ENCODE measurements around the gene PF4V1.
A peak's percentile ranks its signal among the peaks of the same experiment; 100 is the strongest.

The PF4V1 gene

GRCh38 chr4:73853246-73853704, at the start of gene PF4V1:
TSS of gene PF4V1 (plus strand) at chr4:73853296. CDS start at chr4:73853363, 67 bp downstream.
- H3K9me3 Mint-ChIP-seq: no peaks in the 10 kb centered on the region
- H3K4me3 Mint-ChIP-seq: no peak within 1 kb of the TSS
- H3K36me3 Mint-ChIP-seq (ENCODE audit: low read depth): no peaks in the 10 kb centered on the region
- peaks cover 6% of the 10 kb centered on the region for H3K27me3 Mint-ChIP-seq (ENCODE audit: low read depth)
- no peak within 1 kb of the TSS for H3K27ac Mint-ChIP-seq
- H3K4me1 Mint-ChIP-seq (ENCODE audit: low read depth): no peaks in the 10 kb centered on the region

- Mint-ChIP-seq H3K9me3 (peaks cover 19% of the 10 kb centered on the region), H3K4me1 (ENCODE audit: low read depth) (peaks cover 8% of the 10 kb centered on the region), H3K36me3 (ENCODE audit: low read depth) (peaks cover 3% of the 10 kb centered on the region), H3K27me3 (ENCODE audit: low read depth) (peaks cover 25% of the 10 kb centered on the region), H3K27ac (no peak overlapping the region), H3K4me3 (no peak overlapping the region)
These were observed 42.9 kb upstream of the PF4V1 start for GRCh38 chr4:73810191-73810590.

GRCh38 chr4:73811841-73812240, 41.3 kb upstream of the PF4V1 start:
- H3K36me3 Mint-ChIP-seq (ENCODE audit: low read depth): peaks cover 5% of the 10 kb centered on the region
- H3K4me3 Mint-ChIP-seq: no peak overlapping the region

GRCh38 chr4:73814679-73815078, 38.4 kb upstream of the PF4V1 start:
- Mint-ChIP-seq H3K27me3 (ENCODE audit: low read depth) (peaks cover 3% of the 10 kb centered on the region), H3K4me1 (ENCODE audit: low read depth) (peaks cover 13% of the 10 kb centered on the region), H3K27ac (peak overlapping the region; percentile 77), H3K9me3 (peaks cover 25% of the 10 kb centered on the region), H3K36me3 (ENCODE audit: low read depth) (peaks cover 5% of the 10 kb centered on the region), H3K4me3 (no peak overlapping the region)

More at GRCh38 chr4:73811841-73812240, 41.3 kb upstream of the PF4V1 start:
- peaks cover 10% of the 10 kb centered on the region for H3K27me3 Mint-ChIP-seq (ENCODE audit: low read depth)
- no peak overlapping the region for H3K27ac Mint-ChIP-seq
- peaks cover 21% of the 10 kb centered on the region for H3K9me3 Mint-ChIP-seq
- H3K4me1 Mint-ChIP-seq (ENCODE audit: low read depth): peaks cover 12% of the 10 kb centered on the region

- Mint-ChIP-seq H3K27me3 (ENCODE audit: low read depth) (peaks cover 3% of the 10 kb centered on the region), H3K36me3 (ENCODE audit: low read depth) (peaks cover 5% of the 10 kb centered on the region), H3K4me3 (no peak overlapping the region), H3K4me1 (ENCODE audit: low read depth) (peaks cover 13% of the 10 kb centered on the region), H3K9me3 (peaks cover 25% of the 10 kb centered on the region), H3K27ac (peak overlapping the region; percentile 77)
These were observed 38.0 kb upstream of the PF4V1 start for GRCh38 chr4:73815145-73815544.

GRCh38 chr4:73816814-73817213, 36.3 kb upstream of the PF4V1 start:
- Mint-ChIP-seq H3K4me1 (ENCODE audit: low read depth) (peaks cover 13% of the 10 kb centered on the region), H3K27me3 (ENCODE audit: low read depth) (peaks cover 3% of the 10 kb centered on the region), H3K36me3 (ENCODE audit: low read depth) (peaks cover 5% of the 10 kb centered on the region), H3K27ac (peak overlapping the region; percentile 4), H3K9me3 (peaks cover 25% of the 10 kb centered on the region), H3K4me3 (no peak overlapping the region)

- Mint-ChIP-seq H3K27ac (no peak overlapping the region), H3K27me3 (ENCODE audit: low read depth) (peaks cover 3% of the 10 kb centered on the region), H3K36me3 (ENCODE audit: low read depth) (peaks cover 5% of the 10 kb centered on the region), H3K4me3 (no peak overlapping the region), H3K4me1 (ENCODE audit: low read depth) (peaks cover 13% of the 10 kb centered on the region), H3K9me3 (peaks cover 25% of the 10 kb centered on the region)
These were observed 35.8 kb upstream of the PF4V1 start for GRCh38 chr4:73817341-73817740.

- peaks cover 3% of the 10 kb centered on the region for H3K27me3 Mint-ChIP-seq (ENCODE audit: low read depth)
- no peak overlapping the region for H3K4me3 Mint-ChIP-seq
- peaks cover 4% of the 10 kb centered on the region for H3K9me3 Mint-ChIP-seq
- peaks cover 3% of the 10 kb centered on the region for H3K4me1 Mint-ChIP-seq (ENCODE audit: low read depth)
- H3K36me3 Mint-ChIP-seq (ENCODE audit: low read depth): no peaks in the 10 kb centered on the region
- H3K27ac Mint-ChIP-seq: no peak overlapping the region
These were observed 31.8 kb upstream of the PF4V1 start for GRCh38 chr4:73821325-73821724.

- no peaks in the 10 kb centered on the region for H3K4me1 Mint-ChIP-seq (ENCODE audit: low read depth)
- H3K27ac Mint-ChIP-seq: no peak overlapping the region
- peaks cover 9% of the 10 kb centered on the region for H3K9me3 Mint-ChIP-seq
- H3K36me3 Mint-ChIP-seq (ENCODE audit: low read depth): no peaks in the 10 kb centered on the region
- H3K4me3 Mint-ChIP-seq: no peak overlapping the region
- H3K27me3 Mint-ChIP-seq (ENCODE audit: low read depth): peaks cover 6% of the 10 kb centered on the region
These were observed 30.7 kb upstream of the PF4V1 start for GRCh38 chr4:73822389-73822788.

GRCh38 chr4:73822812-73823504, 30.1 kb upstream of the PF4V1 start:
- Mint-ChIP-seq H3K4me1 (ENCODE audit: low read depth) (no peaks in the 10 kb centered on the region), H3K9me3 (peaks cover 5% of the 10 kb centered on the region), H3K36me3 (ENCODE audit: low read depth) (no peaks in the 10 kb centered on the region), H3K27me3 (ENCODE audit: low read depth) (peaks cover 4% of the 10 kb centered on the region), H3K27ac (no peak overlapping the region), H3K4me3 (no peak overlapping the region)

- no peak overlapping the region for H3K27ac Mint-ChIP-seq
- H3K4me3 Mint-ChIP-seq: no peak overlapping the region
- no peaks in the 10 kb centered on the region for H3K4me1 Mint-ChIP-seq (ENCODE audit: low read depth)
- H3K36me3 Mint-ChIP-seq (ENCODE audit: low read depth): no peaks in the 10 kb centered on the region
- peaks cover 5% of the 10 kb centered on the region for H3K9me3 Mint-ChIP-seq
- H3K27me3 Mint-ChIP-seq (ENCODE audit: low read depth): peaks cover 3% of the 10 kb centered on the region
These were observed 29.3 kb upstream of the PF4V1 start for GRCh38 chr4:73823760-73824159.

- H3K27me3 Mint-ChIP-seq (ENCODE audit: low read depth): peaks cover 3% of the 10 kb centered on the region
- H3K9me3 Mint-ChIP-seq: peaks cover 5% of the 10 kb centered on the region
- H3K4me3 Mint-ChIP-seq: no peak overlapping the region
- H3K36me3 Mint-ChIP-seq (ENCODE audit: low read depth): no peaks in the 10 kb centered on the region
- no peak overlapping the region for H3K27ac Mint-ChIP-seq
- H3K4me1 Mint-ChIP-seq (ENCODE audit: low read depth): no peaks in the 10 kb centered on the region
These were observed 24.1 kb upstream of the PF4V1 start for GRCh38 chr4:73828956-73829355.

- no peaks in the 10 kb centered on the region for H3K4me1 Mint-ChIP-seq (ENCODE audit: low read depth)
- no peaks in the 10 kb centered on the region for H3K36me3 Mint-ChIP-seq (ENCODE audit: low read depth)
- H3K9me3 Mint-ChIP-seq: peaks cover 5% of the 10 kb centered on the region
- H3K27me3 Mint-ChIP-seq (ENCODE audit: low read depth): peaks cover 9% of the 10 kb centered on the region
- no peak overlapping the region for H3K4me3 Mint-ChIP-seq
- no peak overlapping the region for H3K27ac Mint-ChIP-seq
These were observed 21.5 kb upstream of the PF4V1 start for GRCh38 chr4:73831569-73831968.

- Mint-ChIP-seq H3K27me3 (ENCODE audit: low read depth) (peaks cover 15% of the 10 kb centered on the region), H3K36me3 (ENCODE audit: low read depth) (no peaks in the 10 kb centered on the region), H3K4me1 (ENCODE audit: low read depth) (no peaks in the 10 kb centered on the region), H3K27ac (no peak overlapping the region), H3K4me3 (no peak overlapping the region), H3K9me3 (no peaks in the 10 kb centered on the region)
These were observed 20.4 kb upstream of the PF4V1 start for GRCh38 chr4:73832651-73833237.
